ENCODE measurements around the gene UBQLN4.

DNA sequence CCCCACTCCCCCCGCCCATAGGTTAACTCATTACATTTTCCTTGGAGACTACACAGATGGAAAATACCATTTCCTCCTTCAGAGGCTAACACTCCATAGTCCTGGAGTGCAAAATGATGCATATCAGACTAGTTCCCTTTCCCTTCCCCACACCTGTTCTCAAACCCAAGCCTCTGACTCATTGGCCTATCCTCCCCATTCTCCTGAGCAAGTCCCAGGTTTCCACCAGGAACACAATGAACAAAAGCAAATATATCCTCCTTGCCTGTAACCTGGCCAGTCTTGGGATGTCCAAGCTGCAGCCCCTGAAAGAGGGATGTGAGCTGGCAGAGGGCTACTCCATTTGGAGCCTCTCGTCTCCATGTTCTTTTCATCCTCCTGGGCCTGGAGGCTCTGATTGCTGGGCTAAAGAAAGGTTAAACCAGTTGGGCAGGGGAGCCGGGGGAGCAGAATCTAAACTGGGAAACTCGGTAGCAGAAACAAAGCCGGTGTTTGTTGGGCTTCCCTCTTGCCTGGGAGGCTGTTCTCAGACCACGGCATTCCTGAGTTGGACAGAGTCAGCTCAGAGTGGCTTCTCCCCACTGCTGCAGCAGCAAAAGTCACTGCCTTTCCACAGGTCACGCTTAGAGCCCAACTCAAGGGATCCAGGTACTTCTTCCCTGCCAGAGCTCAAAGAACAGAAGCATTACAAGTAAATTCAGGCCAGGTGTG is 46.8 kb downstream of the UBQLN4 start:
- TF ChIP-seq, protein P1, sequence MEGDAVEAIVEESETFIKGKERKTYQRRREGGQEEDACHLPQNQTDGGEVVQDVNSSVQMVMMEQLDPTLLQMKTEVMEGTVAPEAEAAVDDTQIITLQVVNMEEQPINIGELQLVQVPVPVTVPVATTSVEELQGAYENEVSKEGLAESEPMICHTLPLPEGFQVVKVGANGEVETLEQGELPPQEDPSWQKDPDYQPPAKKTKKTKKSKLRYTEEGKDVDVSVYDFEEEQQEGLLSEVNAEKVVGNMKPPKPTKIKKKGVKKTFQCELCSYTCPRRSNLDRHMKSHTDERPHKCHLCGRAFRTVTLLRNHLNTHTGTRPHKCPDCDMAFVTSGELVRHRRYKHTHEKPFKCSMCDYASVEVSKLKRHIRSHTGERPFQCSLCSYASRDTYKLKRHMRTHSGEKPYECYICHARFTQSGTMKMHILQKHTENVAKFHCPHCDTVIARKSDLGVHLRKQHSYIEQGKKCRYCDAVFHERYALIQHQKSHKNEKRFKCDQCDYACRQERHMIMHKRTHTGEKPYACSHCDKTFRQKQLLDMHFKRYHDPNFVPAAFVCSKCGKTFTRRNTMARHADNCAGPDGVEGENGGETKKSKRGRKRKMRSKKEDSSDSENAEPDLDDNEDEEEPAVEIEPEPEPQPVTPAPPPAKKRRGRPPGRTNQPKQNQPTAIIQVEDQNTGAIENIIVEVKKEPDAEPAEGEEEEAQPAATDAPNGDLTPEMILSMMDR (IDR thresholded peaks at IDR 0.05), result no peak
- TF ChIP-seq EP300 (IDR thresholded peaks at IDR 0.05) (no peak), POLR2AphosphoS5 (IDR thresholded peaks at IDR 0.05) (no peak)
